OCI-LY7 (cell line): ENCODE results near the gene TBCB.

Experiments
- CTCF ChIP-seq: fragments of 200-600 bp; sonication (generic); conservative IDR thresholded peaks from 2 replicates; pipeline ENCODE4 v1.5.1; 2014; ENCODE audit warnings: mild to moderate bottlenecking, antibody characterized with exemption, low read length, moderate library complexity, mixed read lengths
- EZH2phosphoT487 ChIP-seq: fragments of 200-600 bp; sonication (generic); IDR thresholded peaks from 2 replicates; pipeline ENCODE4 v1.6.1; 2018; ENCODE audit warnings: low read depth, borderline replicate concordance, mild to moderate bottlenecking, mixed run types, antibody characterized with exemption, low read length, moderate library complexity, mixed read lengths

DNA sequence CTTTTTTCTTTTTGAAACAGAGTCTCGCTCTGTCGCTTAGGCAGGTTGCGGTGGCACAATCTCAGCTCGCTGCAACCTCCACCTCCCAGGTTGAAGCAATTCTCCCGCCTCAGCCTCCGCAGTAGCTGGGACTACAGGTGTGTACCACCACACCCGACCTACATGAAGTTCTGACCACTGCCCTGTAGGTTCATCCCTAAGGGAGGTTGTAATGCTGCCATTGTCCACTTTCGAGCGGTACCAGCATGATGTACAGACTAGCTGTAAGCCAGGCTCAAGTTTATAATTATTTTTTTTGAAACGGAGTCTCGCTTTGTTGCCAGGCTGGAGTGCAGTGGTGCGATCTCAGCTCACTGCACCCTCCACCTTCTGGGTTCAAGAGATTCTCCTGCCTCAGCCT lies 48.5 kb downstream of the TBCB start:
- TF ChIP-seq CTCF (no peak), EZH2phosphoT487 (no peak)
